Esophagus muscularis mucosa (tissue), 4 donors: ENCODE results near the gene MBD3. TPM values are rescaled to one million over a fixed set of nuclear protein-coding genes. Genes with fewer than 3 reads are reported as not detected.

Experiments used
- DNase-seq: peaks from one replicate; pipeline ENCODE4 v3.0.0-alpha.2; 2017; ENCODE audit errors: extremely low spot score
- H3K27ac ChIP-seq, 4 donors: fragments of 200-600 bp; sonication (generic); replicated peaks in 1 of 4; 1 replicate in 3 of 4; 2 replicates in 1 of 4; pipeline ENCODE4 v1.5.1; 2016 to 2019; ENCODE audit warnings: mild to moderate bottlenecking in 1 of 4
- H3K27me3 ChIP-seq, 4 donors: fragments of 200-600 bp; sonication (generic); one replicate each; pipeline versions ENCODE4 v1.5.1 to v1.6.0; 2016 to 2019
- H3K36me3 ChIP-seq, 4 donors: fragments of 200-600 bp; sonication (generic); one replicate each; pipeline ENCODE4 v1.5.1; 2016 to 2019
- H3K4me1 ChIP-seq, 4 donors: fragments of 200-600 bp; sonication (generic); one replicate each; pipeline ENCODE4 v1.5.1; 2016 to 2019
- H3K4me3 ChIP-seq, 4 donors: fragments of 200-600 bp; sonication (generic); 1 replicate in 2 of 4; 2 replicates in 2 of 4; pipeline ENCODE4 v1.5.1; 2016 to 2019; ENCODE audit warnings: mild to moderate bottlenecking in 4 of 4, moderate library complexity in 1 of 4
- H3K9me3 ChIP-seq, 4 donors: fragments of 200-600 bp; sonication (generic); 1 replicate in 3 of 4; 2 replicates in 1 of 4; pipeline ENCODE4 v1.5.1; 2016 to 2019
- CTCF ChIP-seq, 3 experiments: fragments of 200-600 bp in 2 of 3; fragments of 450-650 bp in 1 of 3; sonication (generic) in 2 of 3; IDR thresholded peaks; one replicate each; pipeline ENCODE4 v1.5.1; 2017 to 2019; ENCODE audit warnings: antibody characterized with exemption in 3 of 3, mild to moderate bottlenecking in 2 of 3, moderate library complexity in 1 of 3
- EP300 ChIP-seq: sonication (generic); formaldehyde crosslinking; IDR thresholded peaks from one replicate; pipeline ENCODE4 v1.6.1; 2017; ENCODE audit warnings: antibody characterized with exemption
- POLR2A ChIP-seq: fragments of 450-650 bp; IDR thresholded peaks from one replicate; pipeline ENCODE4 v1.6.1; 2017; ENCODE audit warnings: antibody characterized with exemption, moderate library complexity, mild to moderate bottlenecking, low read depth
- POLR2AphosphoS5 ChIP-seq, 2 donors: sonication (generic); formaldehyde crosslinking; IDR thresholded peaks; one replicate each; pipeline ENCODE4 v1.6.1; 2017; ENCODE audit warnings: antibody characterized with exemption in 2 of 2
- WGBS: methylation state at CpG from one replicate; pipeline ENCODE4 v1.1.5; 2018; 5-methylcytosine and 5-hydroxymethylcytosine counted together
- intact Hi-C: fragments of 100-400 bp; cut with DNase I; formaldehyde crosslinking; loops from one replicate; pipeline ENCODE4 v1.15.1; 2023
- total RNA-seq, 4 donors: library from RNA; depleted of rRNA; stranded (reverse); fragments of >200 nt; gene quantifications; one replicate each; pipeline versions ENCODE4 v1.1.0 to v1.2.1, GENCODE V29; 2016

Gene MBD3
- total RNA-seq, 4 donors from 2014 or later: 81.8 to 152 (median 114) TPM

DNA sequence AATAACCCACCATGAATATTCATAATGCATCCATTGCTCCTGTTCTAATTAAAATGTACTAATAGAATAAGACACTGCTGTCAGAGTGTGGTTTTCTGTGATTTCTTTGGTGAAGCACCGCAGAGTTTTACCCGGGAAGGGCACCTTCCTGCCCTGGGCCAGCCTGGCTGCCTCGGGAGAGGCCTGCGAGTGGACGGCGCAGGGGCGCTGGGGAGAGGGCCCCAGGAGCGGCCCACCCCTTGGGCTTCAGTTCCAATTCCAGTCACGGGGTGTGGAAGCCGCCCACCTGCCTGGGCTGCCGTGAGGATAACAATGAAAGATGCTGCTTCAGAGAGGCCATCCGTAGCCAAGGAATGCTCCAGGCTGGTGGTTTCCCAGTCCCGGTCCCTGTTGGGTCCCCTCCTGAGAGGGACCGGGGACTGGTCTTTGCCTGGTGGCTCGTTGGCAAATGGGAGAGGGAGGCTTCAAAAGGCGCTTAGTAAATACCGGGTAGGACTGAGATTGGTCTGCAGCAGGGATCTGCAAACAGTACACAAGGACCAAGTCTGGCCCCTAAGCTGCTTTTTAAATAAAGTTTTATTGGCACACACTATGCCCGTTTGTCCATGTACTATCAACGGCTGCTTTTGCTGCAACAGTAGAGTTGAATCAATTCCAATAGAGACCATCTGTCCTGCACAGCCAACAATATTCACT is 41.7 kb upstream of the MBD3 start:
- Histone ChIP-seq H3K4me1 (no peaks in the 10 kb centered on the region), H3K4me3 (no peak overlapping the region), H3K27ac (no peak overlapping the region), H3K9me3 (no peaks in the 10 kb centered on the region), H3K36me3 (peaks cover 5 to 75% (median 66%) of the 10 kb centered on the region in 4 donors), H3K27me3 (no peaks in the 10 kb centered on the region)
- intact Hi-C loops: no loop called here
- WGBS: 93% methylated on average over 18 of the region's 19 CpGs
- DNase-seq: no peak
- TF ChIP-seq POLR2A (no peak), CTCF (IDR thresholded peaks at IDR 0.05) (no peak), POLR2AphosphoS5 (IDR thresholded peaks at IDR 0.05) (no peak), EP300 (no peak)

DNA sequence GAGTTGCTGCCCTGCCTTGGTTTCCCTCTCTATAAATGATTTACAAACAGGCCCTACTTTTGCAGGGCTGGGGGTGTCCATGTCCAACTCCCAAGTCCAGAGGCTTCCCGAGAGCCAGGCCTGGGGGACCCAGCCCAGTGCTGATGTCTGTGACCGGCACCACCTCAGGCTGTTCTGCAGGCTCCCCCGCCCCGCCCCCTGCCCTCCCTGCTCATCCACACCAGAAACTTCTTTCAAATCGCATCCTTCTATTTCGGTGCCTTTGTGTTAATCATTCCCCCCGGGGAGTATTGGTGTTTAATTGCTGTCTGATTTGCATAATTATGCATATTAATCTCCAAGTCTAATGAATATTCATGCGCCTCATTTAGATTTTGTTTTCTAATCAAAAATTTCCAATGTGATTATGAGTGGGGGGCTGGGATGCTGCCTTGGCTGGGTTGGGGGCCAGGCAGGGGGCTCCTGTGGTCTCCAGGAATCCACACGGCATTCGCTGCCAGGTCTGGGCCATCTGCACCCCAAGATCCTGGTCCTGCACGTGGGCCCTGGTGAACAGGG is 40.7 kb upstream of the MBD3 start:
- intact Hi-C loops: no loop called here
- Histone ChIP-seq H3K9me3 (no peaks in the 10 kb centered on the region), H3K27me3 (no peaks in the 10 kb centered on the region), H3K4me1 (no peaks in the 10 kb centered on the region), H3K36me3 (peaks cover 5 to 65% (median 56%) of the 10 kb centered on the region in 4 donors), H3K27ac (no peak overlapping the region), H3K4me3 (no peak overlapping the region)
- no peak for DNase-seq
- TF ChIP-seq POLR2A (no peak), CTCF (IDR thresholded peaks at IDR 0.05) (no peak), EP300 (no peak), POLR2AphosphoS5 (IDR thresholded peaks at IDR 0.05) (no peak)
- 89% methylated on average over 10 of the region's 11 CpGs for WGBS

DNA sequence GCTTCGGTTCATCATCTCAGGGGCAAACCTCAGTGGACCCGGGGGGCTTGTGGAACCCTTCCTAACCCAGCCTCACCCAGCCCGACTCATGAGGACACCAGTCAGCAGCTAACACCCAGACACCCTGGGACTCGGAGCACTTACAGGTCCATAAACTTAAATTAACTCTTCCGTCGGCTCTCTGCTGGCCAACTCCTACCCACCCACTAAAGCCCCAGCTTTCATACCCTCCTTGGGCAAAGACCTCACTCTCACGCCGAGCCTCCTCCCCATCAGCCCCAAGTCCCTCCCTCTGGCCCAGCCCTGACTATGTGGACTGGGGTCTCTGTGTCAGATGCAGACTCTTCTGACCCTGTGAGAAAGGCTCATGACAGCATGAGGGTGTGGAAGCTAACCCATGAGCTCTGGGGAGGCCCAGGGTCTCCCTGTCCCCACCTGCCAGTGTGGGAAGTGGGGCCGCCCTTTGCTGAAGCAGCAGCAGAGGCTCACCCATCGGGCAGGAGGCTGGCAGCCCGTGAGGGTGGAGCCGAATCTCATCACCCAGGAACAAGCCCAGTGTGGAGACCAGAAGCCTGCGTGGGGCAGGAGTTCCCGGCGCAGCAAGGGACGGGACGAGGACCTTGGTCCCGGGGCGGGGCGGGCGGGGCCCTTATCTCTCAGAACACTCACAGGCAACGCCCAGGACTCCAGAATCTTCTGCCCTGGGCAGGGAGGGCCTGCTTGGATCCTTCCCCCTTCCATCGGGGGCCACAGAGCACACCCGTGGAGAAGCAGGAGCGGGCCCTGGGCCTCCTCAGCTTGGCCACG is 40.0 kb upstream of the MBD3 start:
- 92% methylated on average over 11 of the region's 26 CpGs for WGBS
- no peak for TF ChIP-seq POLR2A
- Histone ChIP-seq H3K27me3 (no peaks in the 10 kb centered on the region), H3K4me3 (no peak overlapping the region), H3K27ac (no peak overlapping the region), H3K4me1 (no peaks in the 10 kb centered on the region), H3K36me3 (peaks cover 5 to 65% (median 52%) of the 10 kb centered on the region in 4 donors), H3K9me3 (no peaks in the 10 kb centered on the region)
- intact Hi-C loops: no loop called here
- DNase-seq: no peak

DNA sequence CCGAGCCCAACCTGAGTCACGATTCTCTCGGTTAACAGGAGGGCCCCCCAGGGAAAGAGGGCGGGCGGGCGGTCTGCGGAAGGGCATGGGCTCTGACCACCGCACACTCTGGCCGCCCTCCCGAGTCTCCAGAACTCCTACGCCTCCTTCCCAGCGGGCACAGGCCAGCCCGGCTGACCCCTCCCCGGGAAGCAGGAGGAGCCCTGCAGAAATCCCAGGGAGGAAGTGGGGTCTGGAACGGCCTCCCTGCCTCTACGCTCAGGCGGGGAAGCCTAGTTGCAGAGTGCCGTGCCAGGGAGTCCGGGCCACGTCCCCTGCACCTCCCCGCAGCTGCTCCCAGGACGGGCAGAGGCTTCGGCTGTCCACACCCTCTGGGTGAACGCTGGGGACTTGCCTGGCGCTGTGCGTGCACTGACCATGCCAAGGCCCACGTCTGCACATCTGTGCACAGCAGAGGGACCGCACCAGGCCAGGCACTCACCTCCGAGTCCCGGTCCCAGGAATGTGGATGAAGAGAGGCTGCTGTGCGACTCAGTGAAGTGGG is 39.0 kb upstream of the MBD3 start:
- Histone ChIP-seq H3K27ac (no peak overlapping the region), H3K4me1 (no peaks in the 10 kb centered on the region), H3K4me3 (no peak overlapping the region), H3K27me3 (no peaks in the 10 kb centered on the region), H3K36me3 (peaks cover 5 to 66% (median 52%) of the 10 kb centered on the region in 4 donors), H3K9me3 (no peaks in the 10 kb centered on the region)
- no peak for TF ChIP-seq EP300
- TF ChIP-seq POLR2A: no peak
- TF ChIP-seq POLR2AphosphoS5 (IDR thresholded peaks at IDR 0.05): no peak
- no peak for TF ChIP-seq CTCF (IDR thresholded peaks at IDR 0.05)
- intact Hi-C loops: no loop called here
- WGBS: 94% methylated on average over 26 of the region's 31 CpGs
- DNase-seq: no peak

- intact Hi-C loops: no loop called here
- Histone ChIP-seq H3K9me3 (no peaks in the 10 kb centered on the region), H3K27me3 (no peaks in the 10 kb centered on the region), H3K27ac (no peak overlapping the region), H3K4me1 (no peaks in the 10 kb centered on the region), H3K36me3 (peaks cover 5 to 67% (median 52%) of the 10 kb centered on the region in 4 donors), H3K4me3 (no peak overlapping the region)
- 90% methylated on average over 2 of the region's 17 CpGs for WGBS
- no peak for DNase-seq
- TF ChIP-seq CTCF (IDR thresholded peaks at IDR 0.05) (no peak), POLR2A (no peak), POLR2AphosphoS5 (IDR thresholded peaks at IDR 0.05) (no peak), EP300 (no peak)
Observed at GRCh38 chr19:1630811-1631210, 38.1 kb upstream of the MBD3 start.
